Measurements from ENCODE around the gene ADRB1. TPM values are rescaled to one million over a fixed set of nuclear protein-coding genes. Genes with fewer than 3 reads are reported as not detected.

The ADRB1 gene
- total RNA-seq, 1 donor from 2014 or later: 0.07 TPM

GRCh38 chr10:114002422-114002821 is 41.2 kb upstream of the ADRB1 start:
- Mint-ChIP-seq H3K27ac (ENCODE audit: unreplicated experiment) (no peak overlapping the region), H3K27me3 (ENCODE audit: low read depth) (peaks cover 2% of the 10 kb centered on the region), H3K36me3 (ENCODE audit: low read depth) (no peaks in the 10 kb centered on the region), H3K4me3 (ENCODE audit: unreplicated experiment) (no peak overlapping the region), H3K4me1 (ENCODE audit: low read depth) (no peaks in the 10 kb centered on the region), H3K9me3 (ENCODE audit: low read depth) (no peaks in the 10 kb centered on the region)
- no peak for TF ChIP-seq CTCF (IDR thresholded peaks at IDR 0.05)
- no peak for DNase-seq (ENCODE audit: low spot score)

DNA sequence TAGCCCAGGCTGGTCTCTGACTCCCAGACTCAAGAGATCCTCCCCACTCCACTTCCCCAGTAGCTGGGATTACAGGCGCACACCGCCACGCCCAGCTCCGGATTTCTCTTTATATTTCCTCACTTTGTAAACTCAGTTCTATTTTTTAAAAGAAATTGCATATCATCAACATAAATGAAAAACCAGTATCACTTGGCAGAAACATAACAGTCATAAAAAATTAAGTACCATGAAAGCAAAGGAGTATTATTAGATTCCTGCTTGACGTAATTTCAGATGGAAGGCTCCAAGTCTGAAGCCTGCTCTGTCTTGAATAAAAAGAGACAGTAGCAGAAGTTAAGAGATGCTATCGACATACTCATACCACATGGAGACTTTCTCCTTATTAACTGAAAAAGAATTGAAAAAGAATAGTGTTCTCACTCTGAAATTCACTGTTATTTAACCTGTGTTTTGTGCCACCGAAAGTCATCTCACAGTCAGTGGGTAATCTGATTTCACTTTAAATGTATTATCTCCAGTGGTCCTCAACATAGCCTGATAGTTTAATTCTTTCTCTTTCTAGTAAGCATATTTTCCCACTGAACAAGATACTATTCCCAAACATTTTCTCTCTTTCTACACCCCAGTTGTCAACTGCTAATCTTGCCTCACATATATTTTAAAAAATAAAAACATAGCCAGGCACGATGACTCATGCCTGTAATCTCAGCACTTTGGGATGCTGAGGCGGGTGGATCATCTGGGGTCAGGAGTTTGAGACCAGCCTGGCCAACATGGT is 40.3 kb upstream of the ADRB1 start:
- Mint-ChIP-seq H3K27ac (ENCODE audit: unreplicated experiment) (no peak overlapping the region), H3K36me3 (ENCODE audit: low read depth) (no peaks in the 10 kb centered on the region), H3K4me3 (ENCODE audit: unreplicated experiment) (no peak overlapping the region), H3K4me1 (ENCODE audit: low read depth) (no peaks in the 10 kb centered on the region), H3K27me3 (ENCODE audit: low read depth) (peaks cover 2% of the 10 kb centered on the region), H3K9me3 (ENCODE audit: low read depth) (no peaks in the 10 kb centered on the region)
- DNase-seq (ENCODE audit: low spot score): no peak
- no peak for TF ChIP-seq CTCF (IDR thresholded peaks at IDR 0.05)

- TF ChIP-seq CTCF (IDR thresholded peaks at IDR 0.05): no peak
- Mint-ChIP-seq H3K9me3 (ENCODE audit: low read depth) (no peaks in the 10 kb centered on the region), H3K4me3 (ENCODE audit: unreplicated experiment) (no peak overlapping the region), H3K4me1 (ENCODE audit: low read depth) (peaks cover 5% of the 10 kb centered on the region), H3K27ac (ENCODE audit: unreplicated experiment) (no peak overlapping the region), H3K36me3 (ENCODE audit: low read depth) (no peaks in the 10 kb centered on the region), H3K27me3 (ENCODE audit: low read depth) (no peaks in the 10 kb centered on the region)
- DNase-seq (ENCODE audit: low spot score): no peak
These were observed 34.2 kb upstream of the ADRB1 start for GRCh38 chr10:114009281-114009996.

DNA sequence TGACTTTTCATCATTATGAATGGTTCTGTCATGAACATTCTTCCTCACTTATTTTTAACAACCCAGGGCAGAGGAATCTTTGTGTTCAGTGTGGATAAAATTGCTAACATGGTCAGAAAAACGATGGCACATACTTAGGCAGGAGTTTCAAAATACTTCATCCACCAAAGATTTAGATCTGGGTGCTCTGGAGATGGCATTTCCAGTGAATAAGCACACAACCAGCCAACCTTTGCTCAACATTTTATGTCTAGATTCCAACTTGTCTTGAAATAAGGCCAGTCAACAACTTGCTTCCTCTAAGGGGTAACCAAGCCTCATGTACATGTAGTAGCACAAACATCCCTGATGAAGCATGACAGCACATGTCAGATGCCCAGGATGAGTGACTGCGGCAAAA is 33.4 kb upstream of the ADRB1 start:
- no peak overlapping the region for H3K27ac Mint-ChIP-seq (ENCODE audit: unreplicated experiment)
- no peaks in the 10 kb centered on the region for H3K36me3 Mint-ChIP-seq (ENCODE audit: low read depth)
- H3K27me3 Mint-ChIP-seq (ENCODE audit: low read depth): no peaks in the 10 kb centered on the region
- H3K9me3 Mint-ChIP-seq (ENCODE audit: low read depth): peaks cover 4% of the 10 kb centered on the region
- H3K4me1 Mint-ChIP-seq (ENCODE audit: low read depth): peaks cover 5% of the 10 kb centered on the region
- no peak for TF ChIP-seq CTCF (IDR thresholded peaks at IDR 0.05)
- H3K4me3 Mint-ChIP-seq (ENCODE audit: unreplicated experiment): no peak overlapping the region
- no peak for DNase-seq (ENCODE audit: low spot score)

- Mint-ChIP-seq H3K27me3 (ENCODE audit: low read depth) (no peaks in the 10 kb centered on the region), H3K36me3 (ENCODE audit: low read depth) (no peaks in the 10 kb centered on the region), H3K9me3 (ENCODE audit: low read depth) (peaks cover 12% of the 10 kb centered on the region), H3K4me1 (ENCODE audit: low read depth) (peaks cover 5% of the 10 kb centered on the region), H3K4me3 (ENCODE audit: unreplicated experiment) (no peak overlapping the region), H3K27ac (ENCODE audit: unreplicated experiment) (no peak overlapping the region)
- TF ChIP-seq CTCF (IDR thresholded peaks at IDR 0.05): no peak
- DNase-seq (ENCODE audit: low spot score): no peak
These were observed 31.0 kb upstream of the ADRB1 start for GRCh38 chr10:114012650-114013049.
